A549 (cell line): ENCODE data around the gene SPDYE6. TPM values are rescaled to one million over a fixed set of nuclear protein-coding genes. Genes with fewer than 3 reads are reported as not detected.
A peak's percentile ranks its signal among the peaks of the same experiment; 100 is the strongest.

ENCODE experiments used
- ATAC-seq, 2 experiments: fragments of 200-7000 bp in 1 of 2; fragments of >200 bp in 1 of 2; cut with Nextera tagmentation in 1 of 2; cut with Tn5 transposase in 1 of 2; 3 replicates each; pipeline versions ENCODE4 v1.8.0 to v1.9.1; 2018 to 2020; ENCODE audit warnings: mild to moderate bottlenecking in 1 of 2, moderate library complexity in 1 of 2
- CTCF ChIA-PET: fragments of 300-600 bp; sonication (Branson Sonifier 250); formaldehyde crosslinking; extraction: SDS; loops from one replicate; lab custom pipeline; 2021; ENCODE audit warnings: antibody characterized with exemption, inconsistent platforms; lab: Yijun Ruan, JAX
- POLR2A ChIA-PET: fragments of 350-600 bp; formaldehyde crosslinking; extraction: SDS; loops from one replicate; lab custom pipeline; 2021; ENCODE audit warnings: antibody characterized with exemption, inconsistent platforms; lab: Yijun Ruan, JAX
- DNase-seq, 2 experiments: peaks; one replicate each; pipeline versions ENCODE4 v3.0.0 to v3.0.0-alpha.2; 2011 to 2016; ENCODE audit warnings: low read depth in 1 of 2, low spot score in 1 of 2
- FAIRE-seq: peaks from 2 replicates; lab custom pipeline; 2011; peaks lifted over from hg19 to GRCh38; lab: Jason Lieb, UNC
- H3K27ac ChIP-seq, 2 experiments: fragments of >200 bp; sonication (Bioruptor Twin); formaldehyde crosslinking; 3 replicates each; pipeline ENCODE4 v1.5.1; 2016 to 2017
- H3K4me1 ChIP-seq: fragments of >200 bp; sonication (Bioruptor Twin); formaldehyde crosslinking; 3 replicates; pipeline ENCODE4 v1.6.1; 2016
- H3K4me2 ChIP-seq: fragments of >200 bp; sonication (Bioruptor Twin); formaldehyde crosslinking; 3 replicates; pipeline ENCODE4 v1.6.1; 2016
- H3K4me3 ChIP-seq: fragments of >200 bp; sonication (Bioruptor Twin); formaldehyde crosslinking; 3 replicates; pipeline ENCODE4 v1.5.1; 2016
- H3K9me3 ChIP-seq: fragments of >200 bp; sonication (Bioruptor Twin); formaldehyde crosslinking; 3 replicates; pipeline ENCODE4 v1.6.1; 2016
- BCL3 ChIP-seq: fragments of >200 bp; sonication (Bioruptor Twin); formaldehyde crosslinking; IDR thresholded peaks from 3 replicates; pipeline ENCODE4 v1.6.1; 2016
- CBX8 ChIP-seq: fragments of 200-600 bp; sonication (generic); IDR thresholded peaks from 2 replicates; pipeline ENCODE4 v1.6.1; 2016
- CEBPB ChIP-seq, 2 experiments: fragments of >200 bp in 1 of 2; sonication (Bioruptor Twin) in 1 of 2; formaldehyde crosslinking in 1 of 2; IDR thresholded peaks; 2 replicates each; pipeline ENCODE4 v1.6.1; 2012 to 2016
- FOXS1 ChIP-seq: fragments of 250-450 bp; sonication (Bioruptor Pico); IDR thresholded peaks from 2 replicates; pipeline ENCODE4 v1.5.0; 2020; ENCODE audit warnings: mild to moderate bottlenecking, moderate library complexity
- HES2 ChIP-seq: fragments of >200 bp; sonication (Bioruptor Twin); formaldehyde crosslinking; IDR thresholded peaks from 2 replicates; pipeline ENCODE4 v1.6.1; 2016
- MAX ChIP-seq: IDR thresholded peaks from 2 replicates; pipeline ENCODE4 v1.6.1; 2012
- MYC ChIP-seq: IDR thresholded peaks from 2 replicates; pipeline ENCODE4 v1.6.1; 2012; ENCODE audit warnings: mild to moderate bottlenecking, inconsistent platforms, low read length, improper control_type of control experiment, borderline replicate concordance
- NFE2L2 ChIP-seq: fragments of 150-350 bp; conservative IDR thresholded peaks from 2 replicates; pipeline ENCODE4 v1.6.1; 2014; ENCODE audit warnings: low read length
- NR3C1 ChIP-seq: fragments of >200 bp; sonication (Bioruptor Twin); formaldehyde crosslinking; IDR thresholded peaks from 3 replicates; pipeline ENCODE4 v1.6.1; 2017
- PHF8 ChIP-seq: fragments of 200-600 bp; sonication (generic); IDR thresholded peaks from 2 replicates; pipeline ENCODE4 v1.6.1; 2016; ENCODE audit warnings: low read depth, mild to moderate bottlenecking, antibody characterized with exemption, moderate library complexity, borderline replicate concordance
- POLR2AphosphoS2 ChIP-seq: conservative IDR thresholded peaks from 2 replicates; pipeline ENCODE4 v1.6.1; 2012; ENCODE audit warnings: low read length, improper control_type of control experiment, inconsistent platforms
- RAD21 ChIP-seq, 2 experiments: fragments of >200 bp in 1 of 2; sonication (Bioruptor Twin) in 1 of 2; formaldehyde crosslinking in 1 of 2; IDR thresholded peaks in 1 of 2; conservative IDR thresholded peaks in 1 of 2; 2 replicates in 1 of 2; 3 replicates in 1 of 2; pipeline ENCODE4 v1.6.1; 2012 to 2018; ENCODE audit warnings: inconsistent platforms in 1 of 2
- RARB ChIP-seq: fragments of 250-450 bp; sonication (Bioruptor Pico); IDR thresholded peaks from 2 replicates; pipeline ENCODE4 v1.8.0; 2021; ENCODE audit warnings: mild to moderate bottlenecking, moderate library complexity
- RCOR1 ChIP-seq: fragments of 150-350 bp; IDR thresholded peaks from 2 replicates; pipeline ENCODE4 v1.6.1; 2014; ENCODE audit warnings: antibody characterized with exemption, low read length, low read depth
- TFCP2L1 ChIP-seq: fragments of 250-450 bp; sonication (Bioruptor Pico); IDR thresholded peaks from 2 replicates; pipeline ENCODE4 v1.5.0; 2021; ENCODE audit warnings: mild to moderate bottlenecking
- TP53 ChIP-seq: fragments of 250-450 bp; sonication (Bioruptor Pico); IDR thresholded peaks from 2 replicates; pipeline ENCODE4 v1.5.0; 2021; ENCODE audit warnings: mild to moderate bottlenecking, moderate library complexity
- ZFP36 ChIP-seq: fragments of 450-650 bp; IDR thresholded peaks from 2 replicates; pipeline ENCODE4 v1.6.1; 2014; ENCODE audit warnings: borderline replicate concordance; ENCODE audit not compliant: partially characterized antibody
- ZNF302 ChIP-seq: fragments of 250-450 bp; sonication (Bioruptor Pico); IDR thresholded peaks from 2 replicates; pipeline ENCODE4 v1.9.0; 2021; ENCODE audit warnings: inconsistent platforms, mild to moderate bottlenecking, moderate library complexity
- ZSCAN20 ChIP-seq: fragments of 250-450 bp; sonication (Bioruptor Pico); IDR thresholded peaks from 2 replicates; pipeline ENCODE4 v1.8.0; 2022; ENCODE audit warnings: mild to moderate bottlenecking, moderate library complexity
- WGBS: methylation state at CpG from one replicate; pipeline ENCODE4 v1.1.6; 2017; ENCODE audit errors: missing lambda C conversion rate; 5-methylcytosine and 5-hydroxymethylcytosine counted together
- polyA plus RNA-seq, 4 experiments: library from polyadenylated mRNA; depleted of rRNA in 3 of 4; stranded (reverse); fragments of >200 nt; fragmentation: RNase III in 1 of 4; extraction: RNeasy Plus Mini Kit Qiagen cat#74134 plus additional on column Dnase treatment in 1 of 4; gene quantifications; 2 replicates in 3 of 4; 3 replicates in 1 of 4; pipeline ENCODE4 v1.2.3, GENCODE V29; 2011 to 2017
- TF ChIP-seq, protein P1 (sequence below): IDR thresholded peaks from 2 replicates; pipeline ENCODE4 v1.6.1; 2012
- TF ChIP-seq, protein P2 (sequence below): IDR thresholded peaks from 2 replicates; pipeline ENCODE4 v1.6.1; 2012; ENCODE audit warnings: low read depth, borderline replicate concordance

The SPDYE6 gene
- polyA plus RNA-seq, 2 of the 4 experiments (the other 2 are of a cell fraction): not detected

GRCh38 chr7:102317231-102318059, 38.8 kb downstream of the SPDYE6 start:
- 80% methylated on average over 15 of the region's 24 CpGs for WGBS
- ChIA-PET POLR2A (no interaction called here), CTCF (interaction anchor here (1.4 to 1.5 kb wide), 2 partner anchors 13 to 715 kb away, joined by 3 read pairs; no protein-coding TSS in a partner anchor)
- no peak overlapping the region for H3K4me2 ChIP-seq
- no peaks in the 10 kb centered on the region for H3K9me3 ChIP-seq
- H3K27ac ChIP-seq: no peak overlapping the region
- FAIRE-seq (no peak), DNase-seq (no peak), ATAC-seq (peak; percentile 32 to 58; a peak in 2 of 6 replicates)
- H3K4me3 ChIP-seq: no peak overlapping the region
- no peaks in the 10 kb centered on the region for H3K4me1 ChIP-seq
- TF ChIP-seq CEBPB (IDR thresholded peaks at IDR 0.05): no peak
- TF ChIP-seq ZFP36: no peak
- no peak for TF ChIP-seq TFCP2L1
- no peak for TF ChIP-seq FOXS1 (CRISPR knock-in tag)
- TF ChIP-seq, protein P1, sequence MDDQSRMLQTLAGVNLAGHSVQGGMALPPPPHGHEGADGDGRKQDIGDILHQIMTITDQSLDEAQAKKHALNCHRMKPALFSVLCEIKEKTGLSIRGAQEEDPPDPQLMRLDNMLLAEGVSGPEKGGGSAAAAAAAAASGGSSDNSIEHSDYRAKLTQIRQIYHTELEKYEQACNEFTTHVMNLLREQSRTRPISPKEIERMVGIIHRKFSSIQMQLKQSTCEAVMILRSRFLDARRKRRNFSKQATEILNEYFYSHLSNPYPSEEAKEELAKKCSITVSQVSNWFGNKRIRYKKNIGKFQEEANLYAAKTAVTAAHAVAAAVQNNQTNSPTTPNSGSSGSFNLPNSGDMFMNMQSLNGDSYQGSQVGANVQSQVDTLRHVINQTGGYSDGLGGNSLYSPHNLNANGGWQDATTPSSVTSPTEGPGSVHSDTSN: no peak
- no peak for TF ChIP-seq MAX
- no peak for TF ChIP-seq BCL3
- TF ChIP-seq NFE2L2: no peak
- no peak for TF ChIP-seq POLR2AphosphoS2
- TF ChIP-seq ZNF302 (CRISPR knock-in tag): no peak
- TF ChIP-seq ZSCAN20: no peak

DNA sequence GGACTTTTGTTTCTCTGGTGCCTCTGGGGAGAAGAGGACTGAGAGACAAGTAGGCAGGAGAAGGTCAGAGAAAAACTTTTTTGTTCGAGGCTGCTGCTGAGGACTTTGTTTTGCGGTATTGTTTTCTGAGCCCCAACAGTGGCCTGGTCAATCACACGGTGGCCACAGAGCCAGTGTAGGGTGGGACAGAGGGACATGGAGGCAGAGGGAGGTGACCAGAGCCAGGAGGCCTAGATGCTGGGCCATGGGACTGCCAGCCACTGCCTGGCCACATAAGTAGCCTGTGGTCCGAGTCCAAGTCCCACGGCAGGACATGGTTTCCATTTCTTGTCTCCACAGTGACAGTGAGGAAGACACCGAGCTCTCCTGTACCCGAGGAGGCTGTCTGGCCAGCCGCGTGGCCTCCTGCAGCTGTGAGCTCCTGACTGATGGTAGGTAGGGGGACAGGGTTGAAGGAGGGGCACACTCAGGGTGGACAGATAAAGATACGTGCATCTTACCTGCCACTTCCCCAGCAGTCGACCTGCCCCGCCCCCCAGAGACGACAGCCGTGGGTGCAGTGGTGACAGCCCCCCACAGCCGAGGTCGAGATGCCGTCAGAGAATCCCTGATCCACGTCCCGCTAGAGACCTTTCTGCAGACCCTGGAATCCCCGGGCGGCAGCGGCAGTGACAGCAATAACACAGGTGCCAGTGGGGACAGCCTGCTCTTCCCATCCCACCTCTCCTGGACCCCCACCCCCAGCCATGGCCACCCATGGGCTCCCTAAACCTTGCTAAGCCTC, 42.1 kb downstream of the SPDYE6 start:
- no peak overlapping the region for H3K27ac ChIP-seq
- TF ChIP-seq HES2 (no peak), ZFP36 (no peak), MYC (no peak), RAD21 (conservative IDR thresholded peaks at IDR 0.05 in 1 of 2, IDR thresholded peaks at IDR 0.05 in 1 of 2) (no peak), TP53 (CRISPR knock-in tag) (no peak), BCL3 (no peak), NR3C1 (no peak), NFE2L2 (no peak), RARB (CRISPR knock-in tag) (no peak), PHF8 (no peak), RCOR1 (no peak), TFCP2L1 (no peak), CEBPB (IDR thresholded peaks at IDR 0.05) (no peak), CBX8 (no peak)
- TF ChIP-seq, protein P2, sequence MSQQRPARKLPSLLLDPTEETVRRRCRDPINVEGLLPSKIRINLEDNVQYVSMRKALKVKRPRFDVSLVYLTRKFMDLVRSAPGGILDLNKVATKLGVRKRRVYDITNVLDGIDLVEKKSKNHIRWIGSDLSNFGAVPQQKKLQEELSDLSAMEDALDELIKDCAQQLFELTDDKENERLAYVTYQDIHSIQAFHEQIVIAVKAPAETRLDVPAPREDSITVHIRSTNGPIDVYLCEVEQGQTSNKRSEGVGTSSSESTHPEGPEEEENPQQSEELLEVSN: no peak
- FAIRE-seq (no peak), ATAC-seq (no peak), DNase-seq (no peak)
- CTCF ChIA-PET: no interaction called here
- POLR2A ChIA-PET: no interaction called here
- 81% methylated on average over 14 of the region's 22 CpGs for WGBS
- H3K4me3 ChIP-seq: no peak overlapping the region
- H3K4me1 ChIP-seq: no peaks in the 10 kb centered on the region
- H3K4me2 ChIP-seq: no peak overlapping the region
- H3K9me3 ChIP-seq: no peaks in the 10 kb centered on the region
